GM18511 (cell line): ENCODE measurements around the gene ECHS1.
"Not testable (repeated sequence)": the region's sequence is repeated elsewhere in the genome, so short reads cannot be mapped to it uniquely, and the experiment has no call there.

Experiments used
- ATAC-seq: cut with Tn5 transposase; IDR thresholded peaks from one replicate; pipeline ENCODE4 v1.9.1; 2021; ENCODE audit warnings: mild to moderate bottlenecking, moderate library complexity; ENCODE audit not compliant: unreplicated experiment

ECHS1 gene

DNA sequence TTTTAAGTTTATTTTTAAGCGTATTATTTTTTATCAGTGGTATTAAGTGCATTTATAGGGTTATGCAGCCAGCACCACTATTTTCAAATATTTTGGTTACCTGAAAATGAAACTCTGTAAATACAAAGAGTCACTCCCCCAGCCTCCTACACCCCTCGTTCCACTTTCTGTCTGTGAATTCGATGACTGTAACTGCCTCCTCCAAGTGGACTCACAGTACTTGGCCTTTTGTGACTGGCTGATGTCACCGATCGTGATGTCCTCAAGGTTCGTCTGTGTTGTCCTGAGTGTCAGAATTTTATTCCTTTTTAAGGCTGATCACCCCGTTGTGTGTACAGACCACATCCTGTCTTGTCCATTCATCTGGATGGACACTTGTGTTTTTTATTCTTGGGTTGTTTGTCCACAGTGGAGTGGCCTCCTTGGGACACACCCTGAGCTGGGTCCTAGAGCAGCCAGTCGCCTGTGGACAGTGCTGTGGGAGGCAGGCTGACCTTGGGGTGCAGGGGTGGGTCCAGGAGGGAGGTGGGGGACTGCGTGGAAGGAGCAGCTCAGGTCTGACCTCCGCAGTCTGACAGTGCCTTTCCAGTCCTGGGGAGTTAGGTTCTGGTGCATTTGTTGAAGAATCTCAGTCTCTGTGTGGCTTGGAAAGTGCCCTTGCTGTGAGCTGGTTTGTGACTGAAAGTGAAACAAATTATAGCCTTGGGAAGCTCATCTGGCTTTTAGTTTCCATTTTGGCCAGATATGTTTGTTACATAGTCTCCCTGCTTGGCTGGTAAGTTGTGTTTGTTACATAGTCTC is 27.7 kb upstream of the ECHS1 start:
- ATAC-seq = peak; percentile 85

DNA sequence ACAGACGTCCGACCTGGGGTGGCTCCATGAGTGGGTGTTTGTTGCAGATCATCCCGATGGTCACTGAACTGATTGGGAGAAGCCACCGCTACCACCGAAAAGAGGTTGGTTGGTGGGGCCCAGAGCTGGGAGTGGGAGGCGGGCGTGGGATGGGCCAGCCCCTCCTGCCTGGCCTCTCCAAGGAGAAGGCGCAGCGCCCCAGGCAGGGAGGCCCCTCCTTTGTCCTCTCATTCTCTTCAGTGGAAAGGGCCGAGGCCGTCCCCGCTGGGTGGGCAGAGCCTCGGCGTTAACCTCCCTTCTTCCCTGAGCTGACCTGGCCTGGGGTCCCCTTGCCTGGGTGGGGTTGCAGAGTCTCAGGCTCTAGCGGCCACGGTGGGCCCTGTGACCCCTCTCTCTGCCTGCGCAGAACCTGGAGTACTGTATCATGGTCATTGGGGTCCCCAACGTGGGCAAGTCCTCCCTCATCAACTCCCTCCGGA is 26.0 kb upstream of the ECHS1 start:
- ATAC-seq = no peak

DNA sequence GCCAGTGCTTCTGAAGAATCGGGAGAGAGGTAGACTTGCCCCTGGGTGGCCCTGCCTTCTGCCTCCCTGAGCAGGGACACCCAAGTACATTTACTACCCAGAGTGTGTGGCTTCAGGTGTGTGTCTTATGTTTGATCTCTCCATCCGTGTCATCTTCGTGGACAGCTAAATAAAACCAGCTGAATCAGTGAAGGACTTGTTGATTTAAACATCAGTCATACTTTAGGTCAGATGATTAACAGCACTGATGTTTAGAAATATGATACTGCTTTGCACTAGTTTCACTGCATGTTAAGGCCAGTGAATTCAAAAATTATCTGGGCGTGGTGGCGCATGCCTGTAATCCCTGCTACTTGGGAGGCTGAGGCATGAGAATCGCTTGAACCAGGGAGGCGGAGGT is 24.8 kb upstream of the ECHS1 start:
- no peak for ATAC-seq

DNA sequence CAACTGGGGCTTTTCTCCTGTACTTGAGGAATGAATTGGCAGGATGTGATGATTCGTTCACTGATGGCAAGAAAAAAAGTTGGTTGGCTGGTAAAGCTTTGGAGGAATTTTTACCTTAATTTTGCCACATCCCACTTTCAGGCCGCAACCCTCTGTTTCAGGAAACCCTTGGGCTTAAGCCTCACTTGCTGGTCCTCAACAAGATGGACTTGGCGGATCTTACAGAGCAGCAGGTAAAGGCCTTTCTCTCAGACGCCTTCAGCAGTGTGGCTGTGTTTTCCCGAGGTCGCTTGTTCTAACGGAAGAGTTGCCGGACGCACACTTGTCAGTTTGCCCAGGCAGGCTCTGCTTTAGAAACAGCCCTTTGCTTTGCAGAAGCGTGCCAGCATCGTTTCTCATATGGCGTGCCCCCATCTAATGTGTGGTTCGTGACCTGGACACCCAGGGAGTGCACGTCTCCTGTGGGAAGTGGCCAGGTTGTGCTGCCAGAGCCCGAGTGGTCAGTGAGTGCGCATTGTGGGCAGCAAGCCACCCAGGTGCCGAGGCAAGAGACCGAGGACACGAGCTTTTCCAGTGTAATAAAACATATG is 23.0 kb upstream of the ECHS1 start:
- no peak for ATAC-seq

DNA sequence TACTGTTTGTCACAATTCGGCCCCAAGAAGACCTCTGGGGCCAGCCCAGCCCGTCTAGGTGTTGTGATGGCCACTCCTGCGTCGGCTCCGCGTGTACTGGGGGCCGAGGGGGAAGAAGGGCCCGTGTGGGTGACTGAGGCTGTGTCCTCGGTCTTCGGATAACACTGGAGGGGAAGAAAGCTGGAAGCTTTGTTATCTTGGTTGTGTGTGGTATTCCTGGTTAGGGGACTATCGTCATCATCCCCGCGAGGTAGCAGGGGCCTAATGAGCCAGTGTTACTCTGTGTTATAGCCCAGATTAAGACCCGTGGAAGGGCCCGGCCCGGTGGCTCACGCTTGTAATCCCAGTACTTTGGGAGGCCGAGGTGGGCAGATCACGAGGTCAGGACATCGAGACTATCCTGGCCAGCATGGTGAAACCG is 21.7 kb upstream of the ECHS1 start:
- ATAC-seq = no peak

DNA sequence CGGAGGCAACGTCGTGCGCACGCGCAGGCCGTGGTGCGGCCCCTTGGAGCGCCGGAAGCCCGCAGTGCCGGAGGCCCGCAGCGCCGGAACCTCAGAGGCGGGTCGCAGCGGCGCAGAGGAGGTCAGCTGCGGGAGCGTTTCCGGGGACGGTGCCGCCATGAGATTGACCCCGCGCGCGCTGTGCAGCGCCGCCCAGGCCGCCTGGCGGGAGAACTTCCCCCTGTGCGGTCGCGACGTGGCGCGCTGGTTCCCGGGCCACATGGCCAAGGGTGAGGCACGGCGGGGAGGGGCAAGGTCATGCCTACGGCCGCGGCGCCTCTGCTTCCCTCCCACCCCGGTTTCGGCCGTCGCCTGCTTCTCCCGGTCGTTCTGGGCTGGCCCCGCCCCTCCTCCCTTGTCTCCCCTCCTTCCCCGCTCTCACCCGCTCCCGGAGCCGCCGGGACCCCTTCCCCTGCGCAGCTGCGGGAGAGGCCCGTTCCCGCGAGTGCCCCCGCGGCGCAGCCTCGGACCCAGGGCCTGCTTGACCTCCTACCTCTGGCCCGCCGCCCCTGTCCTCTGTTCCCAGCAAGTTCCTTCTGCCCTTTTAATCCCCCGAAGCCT is 21.0 kb upstream of the ECHS1 start, which contains the start of gene MTG1:
Gene MTG1, plus strand, starts transcription at position 94 of the 600 bp plus-strand sequence. Its CDS starts 64 bp downstream, at position 158.
- ATAC-seq = peak; percentile 64

DNA sequence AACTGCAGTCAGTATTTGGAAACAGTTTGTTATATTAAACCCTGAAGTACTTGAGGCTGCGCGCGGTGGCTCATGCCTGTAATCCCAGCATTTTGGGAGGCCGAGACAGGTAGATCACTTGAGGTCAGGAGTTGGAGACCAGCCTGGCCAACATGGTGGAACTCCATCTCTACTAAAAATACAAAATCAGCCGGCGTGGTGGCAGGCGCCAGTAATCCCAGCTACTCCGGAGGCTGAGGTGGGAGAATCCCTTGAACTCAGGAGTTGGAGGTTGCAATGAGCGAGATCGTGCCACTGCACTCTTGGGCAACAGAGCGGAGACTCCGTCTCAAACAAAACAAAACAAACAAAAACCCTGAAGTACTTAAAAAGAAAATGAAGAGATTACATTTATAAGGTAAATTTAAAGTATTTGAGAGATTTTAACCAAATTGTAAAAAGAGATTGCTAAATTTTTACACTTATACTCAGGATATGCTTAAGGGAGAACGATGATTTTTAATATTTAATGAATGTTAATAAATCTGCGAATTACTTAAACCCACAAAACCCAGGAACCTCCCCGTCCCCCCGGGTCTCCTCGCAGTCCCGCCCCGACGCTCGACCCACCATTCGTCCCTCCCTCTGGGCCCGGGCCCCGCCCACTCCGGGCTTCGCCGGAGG is 20.4 kb upstream of the ECHS1 start:
- no peak for ATAC-seq

DNA sequence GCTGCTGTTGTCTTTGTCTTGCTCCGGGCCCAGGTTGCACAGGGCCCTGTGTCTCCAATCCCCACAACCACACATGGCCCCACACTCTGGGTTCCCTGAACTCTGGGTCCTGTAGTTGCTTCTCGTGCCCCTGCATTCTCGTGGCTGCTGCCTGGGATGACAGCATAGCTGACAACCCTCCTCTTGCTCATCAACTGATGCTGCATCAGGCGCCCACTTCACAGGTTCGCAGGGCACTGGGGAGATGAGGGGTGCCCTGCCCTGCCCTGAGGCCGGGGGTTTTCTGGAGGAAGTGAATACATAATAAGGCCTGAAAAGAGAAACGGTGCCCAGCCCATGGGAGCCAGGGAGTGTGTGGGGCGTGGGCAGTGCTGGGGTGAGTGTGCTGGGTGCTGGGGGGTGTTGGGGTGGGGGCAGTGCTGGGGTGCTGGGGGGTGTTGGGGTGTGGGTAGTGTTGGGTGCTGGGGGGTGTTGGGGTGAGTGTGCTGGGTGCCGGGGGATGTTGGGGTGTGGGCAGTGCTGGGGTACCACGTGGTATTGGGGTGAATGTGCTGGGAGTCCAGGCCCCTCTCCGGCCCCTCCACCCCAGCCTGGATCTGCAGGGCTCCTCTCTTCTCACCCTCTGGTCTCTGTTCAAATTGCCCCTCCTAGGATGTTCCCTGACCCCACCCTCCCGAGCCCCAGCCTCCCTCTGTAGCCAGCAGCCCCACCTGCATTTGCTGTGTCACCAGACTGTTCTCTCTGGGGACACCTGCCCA is 18.8 kb upstream of the ECHS1 start:
- no peak for ATAC-seq

DNA sequence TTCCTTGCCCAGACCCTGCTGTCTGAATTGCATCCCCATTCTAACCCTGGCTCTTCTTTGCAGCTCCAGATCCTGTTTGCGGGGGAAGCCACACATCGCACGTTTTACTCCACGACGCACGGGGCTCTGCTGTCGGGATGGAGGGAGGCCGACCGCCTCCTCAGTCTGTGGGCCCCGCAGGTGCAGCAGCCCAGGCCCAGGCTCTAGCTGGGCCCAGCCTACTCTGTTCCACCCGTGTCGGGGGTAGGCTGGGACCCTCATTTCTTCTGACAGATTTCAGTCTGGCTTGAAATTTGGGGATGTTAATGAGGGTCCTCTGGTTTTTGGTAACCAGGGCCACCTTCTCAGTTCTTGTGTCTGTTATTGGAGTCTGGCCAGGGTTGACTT is 18.1 kb upstream of the ECHS1 start:
- no peak for ATAC-seq

DNA sequence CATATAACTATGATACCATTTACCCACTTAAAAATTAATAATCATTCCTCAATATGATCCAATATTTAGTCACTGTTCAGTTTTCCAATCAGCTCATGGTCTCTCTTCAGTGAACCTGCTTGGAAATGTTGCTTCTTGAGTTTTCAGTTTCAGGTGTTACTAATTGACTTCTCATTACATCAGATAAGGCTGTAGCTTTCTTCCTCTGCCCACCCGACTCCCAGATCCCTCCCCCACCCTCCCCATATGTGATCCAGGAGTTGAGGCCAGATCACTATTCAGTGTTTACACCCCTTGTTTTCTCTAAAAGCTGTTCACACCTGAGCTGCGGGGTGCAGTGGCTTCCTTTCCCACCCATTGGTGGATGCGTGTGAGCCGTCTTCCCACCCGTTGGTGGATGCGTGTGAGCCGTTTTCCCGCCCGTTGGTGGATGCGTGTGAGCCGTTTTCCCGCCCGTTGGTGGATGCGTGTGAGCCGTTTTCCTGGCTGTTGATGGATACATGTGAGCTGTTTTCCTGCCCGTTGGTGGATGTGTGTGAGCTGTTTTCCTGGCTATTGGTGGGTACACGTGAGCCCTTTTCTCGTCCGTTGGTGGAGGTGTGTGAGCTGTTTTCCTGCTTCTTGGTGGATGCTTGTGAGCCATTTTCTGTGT is 17.6 kb upstream of the ECHS1 start:
- ATAC-seq = no peak

DNA sequence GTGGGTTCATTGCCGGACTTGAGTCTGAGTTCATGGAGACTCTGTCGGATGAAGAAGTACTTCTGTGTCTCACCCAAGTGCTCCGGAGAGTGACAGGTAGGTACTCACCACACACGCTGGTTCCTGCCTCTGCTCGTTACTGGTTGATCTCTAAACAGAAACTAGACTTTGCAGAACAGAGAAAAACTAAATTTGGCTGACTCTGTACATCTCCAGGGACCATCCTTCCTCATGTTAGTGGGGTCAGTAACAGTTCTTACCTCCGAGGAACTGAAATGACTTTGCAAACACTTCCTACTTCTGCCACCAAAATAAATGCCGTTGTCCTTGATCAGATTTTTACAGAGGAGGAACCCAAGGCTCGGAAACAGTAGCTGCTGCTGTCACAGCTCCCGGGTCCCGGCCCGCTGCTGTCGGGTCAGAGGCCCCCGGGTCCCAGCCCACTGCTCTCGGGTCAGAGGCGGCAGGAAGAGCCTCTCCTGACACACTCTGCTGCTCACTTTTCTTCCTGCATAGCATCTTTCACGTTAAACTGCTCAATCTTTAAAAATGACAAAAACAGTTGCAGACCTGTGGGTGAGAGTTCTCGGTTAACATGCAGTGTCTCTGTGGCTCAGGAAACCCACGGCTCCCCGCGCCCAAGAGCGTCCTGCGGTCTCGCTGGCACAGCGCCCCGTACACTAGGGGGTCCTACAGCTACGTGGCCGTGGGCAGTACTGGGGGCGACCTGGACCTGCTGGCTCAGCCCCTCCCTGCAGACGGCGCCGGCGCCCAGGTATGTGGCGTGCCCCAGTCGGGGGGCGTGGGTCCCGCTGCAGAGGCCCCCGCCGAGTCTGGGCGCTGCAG is 16.0 kb upstream of the ECHS1 start:
- peak; percentile 85 for ATAC-seq

DNA sequence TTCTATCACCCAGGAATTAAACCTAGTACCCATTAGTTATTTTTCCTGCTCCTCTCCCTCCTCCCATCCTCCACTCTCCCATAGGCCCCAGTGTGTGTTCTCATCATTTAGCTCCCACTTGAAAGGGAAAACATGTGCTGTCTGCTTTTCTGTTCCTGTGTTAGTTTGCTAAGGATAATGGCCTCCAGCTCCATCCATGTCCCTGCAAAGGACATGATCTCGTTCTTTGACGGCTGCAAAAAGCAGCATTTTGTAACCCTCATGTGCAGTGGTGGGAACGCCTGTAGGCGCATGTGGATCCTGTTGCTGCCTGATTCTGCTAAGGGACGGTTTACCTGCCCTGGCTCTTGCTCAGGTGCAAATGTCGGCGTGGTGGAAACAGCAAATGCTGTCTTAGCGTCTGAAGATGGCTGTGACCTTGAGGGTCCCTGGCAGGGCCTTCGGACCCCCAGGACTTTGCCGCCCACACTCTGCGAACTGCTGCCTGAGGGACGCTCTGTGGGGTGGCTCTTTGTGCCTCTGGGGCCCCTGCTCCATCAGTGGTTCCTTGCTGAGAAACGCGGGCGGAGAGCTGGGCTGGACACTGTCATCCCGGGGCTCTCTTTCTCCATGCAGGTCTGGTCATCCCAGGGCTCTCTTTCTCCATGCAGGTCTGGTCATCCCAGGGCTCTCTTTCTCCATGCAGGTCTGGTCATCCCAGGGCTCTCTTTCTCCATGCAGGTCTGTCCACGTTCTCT is 15.2 kb upstream of the ECHS1 start:
- ATAC-seq = no peak

DNA sequence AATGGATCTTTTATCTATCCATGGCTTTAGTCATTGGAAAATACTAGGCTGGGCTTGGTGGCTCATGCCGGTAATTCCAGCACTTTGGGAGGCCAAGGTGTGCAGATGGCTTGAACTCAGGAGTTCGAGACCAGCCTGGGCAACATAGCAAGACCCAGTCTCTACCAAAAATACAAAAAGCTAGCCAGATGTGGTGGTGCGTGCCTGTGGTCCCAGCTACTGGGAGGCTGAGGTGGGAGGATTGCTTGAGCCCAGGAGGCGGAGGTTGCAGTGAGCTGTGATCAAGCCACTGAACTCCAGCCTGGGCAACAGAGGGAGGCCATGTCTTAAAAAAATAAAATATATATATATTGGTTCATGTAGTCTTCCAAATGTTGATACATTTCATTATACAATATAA is 13.8 kb upstream of the ECHS1 start:
- ATAC-seq = not testable (repeated sequence)

DNA sequence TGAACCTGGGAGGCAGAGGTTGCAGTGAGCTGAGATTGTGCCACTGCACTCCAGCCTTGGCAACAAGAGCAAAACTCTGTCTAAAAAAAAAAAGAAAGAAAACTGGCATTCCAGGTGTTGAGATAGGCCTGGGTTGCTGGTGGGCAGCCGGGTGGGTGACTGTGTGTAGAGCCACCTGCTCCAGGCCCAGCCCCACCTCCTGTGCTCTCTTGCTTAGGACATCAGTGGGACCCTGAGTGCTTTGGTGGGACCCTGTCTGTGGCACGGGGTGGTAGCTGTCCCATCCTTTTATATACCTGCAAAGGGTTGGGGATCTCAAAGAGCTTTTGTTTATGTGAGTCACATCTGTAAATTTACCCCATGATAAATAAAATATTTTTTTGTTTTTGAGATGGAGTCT is 12.1 kb upstream of the ECHS1 start:
- no peak for ATAC-seq

DNA sequence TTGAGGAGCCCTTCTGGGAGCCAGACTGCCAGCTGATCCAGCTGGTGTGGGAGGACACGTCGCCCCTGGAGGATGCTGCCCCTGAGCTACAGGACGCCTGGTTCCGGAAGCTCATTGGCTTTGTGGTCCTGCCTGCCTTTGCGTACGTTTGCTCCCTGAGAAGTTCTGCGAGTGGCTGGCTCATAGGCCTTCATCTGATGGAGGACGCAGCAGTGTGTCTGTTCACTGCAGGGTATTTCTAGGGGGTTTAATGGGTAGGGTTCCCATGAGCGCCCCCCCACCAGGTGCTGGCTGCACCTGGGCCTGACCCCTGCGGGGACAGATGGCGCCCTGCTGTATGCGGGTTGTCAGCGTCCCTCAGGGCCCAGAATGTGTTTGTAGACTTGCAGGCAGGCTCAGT is 10.9 kb upstream of the ECHS1 start:
- no peak for ATAC-seq

DNA sequence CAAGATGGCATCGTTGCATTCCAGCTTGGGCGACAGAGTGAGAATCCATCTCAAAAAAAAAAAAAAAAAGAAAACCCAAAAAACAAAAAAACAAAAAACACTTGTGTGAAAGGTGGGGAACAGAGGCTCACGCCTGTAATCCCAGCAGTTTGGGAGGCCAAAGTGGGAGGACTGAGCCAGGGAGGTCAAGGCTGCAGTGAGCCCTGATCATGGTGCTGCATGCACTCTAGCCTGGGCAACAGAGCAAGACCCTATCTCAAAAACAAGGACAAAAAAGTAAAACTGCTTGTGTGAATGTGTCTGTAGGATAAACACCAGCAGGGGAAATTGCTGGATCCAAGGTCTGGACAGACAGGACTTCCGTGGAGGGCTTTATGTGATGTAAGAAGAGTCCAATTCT is 10.4 kb upstream of the ECHS1 start:
- ATAC-seq = no peak

DNA sequence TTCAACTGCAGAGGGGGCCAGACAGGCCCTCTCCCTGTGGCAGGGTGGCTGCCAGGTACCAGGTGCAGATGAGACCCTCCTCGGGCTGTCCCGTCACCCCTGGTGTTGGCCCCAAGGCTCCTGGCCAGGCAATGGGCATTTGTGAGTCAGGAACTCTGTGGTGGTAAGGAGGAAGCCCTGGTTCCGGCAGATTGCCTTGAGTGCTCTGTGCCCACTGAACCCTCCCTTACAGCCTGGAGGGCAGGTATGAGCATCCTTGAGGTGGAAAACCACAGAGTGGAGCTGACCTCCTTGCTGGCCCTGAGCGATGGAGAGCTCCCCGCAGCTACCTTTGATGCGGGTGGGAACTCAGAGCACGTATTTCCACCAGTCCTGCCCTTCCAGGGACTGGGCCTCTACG is 7.9 kb upstream of the ECHS1 start:
- no peak for ATAC-seq

DNA sequence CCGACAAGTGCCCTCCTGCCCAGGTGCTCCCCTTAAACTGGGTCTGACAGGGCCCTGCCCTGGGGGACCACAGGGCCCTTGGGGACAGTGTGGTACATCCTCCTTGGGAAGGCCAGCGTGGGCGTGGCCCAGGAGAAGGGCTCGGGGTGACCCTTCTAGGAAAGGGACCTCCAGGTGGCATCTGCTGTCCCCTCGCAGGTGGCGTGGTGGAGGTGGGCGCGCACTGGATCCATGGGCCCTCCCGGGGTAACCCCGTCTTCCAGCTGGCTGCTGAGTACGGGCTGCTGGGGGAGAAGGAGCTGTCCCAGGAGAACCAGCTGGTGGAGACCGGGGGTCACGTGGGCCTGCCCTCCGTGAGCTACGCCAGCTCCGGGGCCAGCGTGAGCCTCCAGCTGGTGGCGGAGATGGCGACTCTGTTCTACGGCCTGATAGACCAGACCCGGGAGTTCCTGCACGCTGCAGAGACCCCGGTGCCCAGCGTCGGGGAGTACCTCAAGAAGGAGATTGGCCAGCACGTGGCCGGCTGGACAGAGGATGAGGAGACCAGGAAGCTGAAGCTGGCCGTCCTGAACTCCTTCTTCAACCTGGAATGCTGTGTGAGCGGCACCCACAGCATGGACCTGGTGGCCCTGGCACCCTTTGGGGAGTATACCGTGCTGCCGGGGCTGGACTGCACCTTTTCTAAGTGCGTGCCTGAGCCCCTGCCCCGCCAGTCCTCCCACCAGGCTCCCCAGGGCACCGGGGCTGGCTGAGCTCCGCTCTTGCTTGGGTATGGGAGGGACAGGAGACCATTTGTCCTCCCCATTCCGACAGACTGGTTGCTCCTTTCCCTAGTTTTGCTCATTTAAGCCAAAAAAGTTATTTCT is 6.9 kb upstream of the ECHS1 start:
- peak; percentile 12 for ATAC-seq
